GM23338 (cell line): ENCODE measurements around the gene CD2AP. TPM values are rescaled to one million over a fixed set of nuclear protein-coding genes. Genes with fewer than 3 reads are reported as not detected.

Experiments used
- ATAC-seq: fragments of 200-7000 bp; cut with Tn5 transposase; 3 replicates; pipeline ENCODE4 v1.9.1; 2020
- DNase-seq: peaks from one replicate; pipeline ENCODE4 v3.0.0-alpha.2; 2015; ENCODE audit warnings: low spot score
- H2AFZ ChIP-seq: fragments of 200-600 bp; sonication (generic); 2 replicates; pipeline ENCODE4 v1.8.0; 2016; ENCODE audit warnings: antibody characterized with exemption, mild to moderate bottlenecking, moderate library complexity
- H3F3A ChIP-seq: fragments of 200-600 bp; sonication (generic); replicated peaks from 2 replicates; pipeline ENCODE4 v1.8.0; 2017; ENCODE audit warnings: antibody characterized with exemption, mixed run types, low read depth
- H3K27ac ChIP-seq: fragments of 200-600 bp; sonication (generic); 2 replicates; pipeline ENCODE4 v1.6.1; 2016; ENCODE audit warnings: low read depth
- H3K27me3 ChIP-seq: fragments of 200-600 bp; sonication (generic); 2 replicates; pipeline ENCODE4 v1.8.0; 2016; ENCODE audit warnings: mild to moderate bottlenecking, mixed run types, moderate library complexity; ENCODE audit not compliant: insufficient read depth
- H3K36me3 ChIP-seq: fragments of 200-600 bp; sonication (generic); 2 replicates; pipeline ENCODE4 v1.8.0; 2016; ENCODE audit warnings: mild to moderate bottlenecking; ENCODE audit not compliant: insufficient read depth
- H3K4me1 ChIP-seq: fragments of 200-600 bp; sonication (generic); 2 replicates; pipeline ENCODE4 v1.8.0; 2016; ENCODE audit warnings: mild to moderate bottlenecking, moderate library complexity; ENCODE audit not compliant: insufficient read depth
- H3K4me2 ChIP-seq: fragments of 200-600 bp; sonication (generic); 2 replicates; pipeline ENCODE4 v1.7.1; 2017; ENCODE audit warnings: mixed run types
- H3K4me3 ChIP-seq: fragments of 200-600 bp; sonication (generic); 2 replicates; pipeline ENCODE4 v1.6.1; 2016; ENCODE audit warnings: mixed run types
- H3K79me2 ChIP-seq: fragments of 200-600 bp; sonication (generic); replicated peaks from 2 replicates; pipeline ENCODE4 v1.8.0; 2017; ENCODE audit warnings: mild to moderate bottlenecking; ENCODE audit not compliant: insufficient read depth
- H3K9me2 ChIP-seq: fragments of 200-600 bp; sonication (generic); 2 replicates; pipeline ENCODE4 v1.8.0; 2017; ENCODE audit not compliant: insufficient read depth
- H4K20me1 ChIP-seq: fragments of 200-600 bp; sonication (generic); replicated peaks from 2 replicates; pipeline ENCODE4 v1.8.0; 2017; ENCODE audit warnings: mild to moderate bottlenecking; ENCODE audit not compliant: insufficient read depth
- H3K27ac Mint-ChIP-seq: 2 replicates; pipeline ENCODE4 v1.8.0; 2020; ENCODE audit warnings: inconsistent platforms, mild to moderate bottlenecking, moderate library complexity, mixed read lengths
- H3K27me3 Mint-ChIP-seq: 3 replicates; pipeline ENCODE4 v1.8.0; 2022; ENCODE audit warnings: low read depth, mild to moderate bottlenecking, moderate library complexity, mixed read lengths, inconsistent platforms; ENCODE audit not compliant: insufficient read depth, poor library complexity
- H3K36me3 Mint-ChIP-seq: 3 replicates; pipeline ENCODE4 v1.8.0; 2021; ENCODE audit warnings: low read depth, mild to moderate bottlenecking, inconsistent platforms, moderate library complexity, mixed read lengths
- H3K4me1 Mint-ChIP-seq: 3 replicates; pipeline ENCODE4 v1.8.0; 2020; ENCODE audit warnings: mild to moderate bottlenecking, inconsistent platforms, mixed read lengths
- H3K4me3 Mint-ChIP-seq: 3 replicates; pipeline ENCODE4 v1.8.0; 2021; ENCODE audit warnings: moderate library complexity, mild to moderate bottlenecking, inconsistent platforms, mixed read lengths
- H3K9me3 Mint-ChIP-seq: 3 replicates; pipeline ENCODE4 v1.8.0; 2020; ENCODE audit warnings: moderate library complexity, mild to moderate bottlenecking, inconsistent platforms, mixed read lengths
- EZH2 ChIP-seq: fragments of 200-600 bp; sonication (generic); IDR thresholded peaks from one replicate; pipeline ENCODE4 v1.8.0; 2017; ENCODE audit warnings: antibody characterized with exemption, mild to moderate bottlenecking, low read depth; ENCODE audit not compliant: unreplicated experiment
- JUNB ChIP-seq: IDR thresholded peaks from one replicate; pipeline ENCODE4 v1.6.1; 2016; ENCODE audit warnings: antibody characterized with exemption; ENCODE audit not compliant: unreplicated experiment
- NANOG ChIP-seq: IDR thresholded peaks from 2 replicates; pipeline ENCODE4 v1.6.1; 2016; ENCODE audit warnings: antibody characterized with exemption, borderline replicate concordance
- POLR2AphosphoS5 ChIP-seq: IDR thresholded peaks from 2 replicates; pipeline ENCODE4 v1.6.1; 2016; ENCODE audit warnings: antibody characterized with exemption, low read depth
- STAT1 ChIP-seq: IDR thresholded peaks from one replicate; pipeline ENCODE4 v1.6.1; 2016; ENCODE audit warnings: antibody characterized with exemption; ENCODE audit not compliant: unreplicated experiment
- ZNF331 ChIP-seq: fragments of 250-450 bp; sonication (Bioruptor Pico); IDR thresholded peaks from 2 replicates; pipeline ENCODE4 v1.5.0; 2020; ENCODE audit warnings: low read depth, mild to moderate bottlenecking, moderate library complexity
- ZNF462 ChIP-seq: fragments of 250-450 bp; sonication (Bioruptor Pico); IDR thresholded peaks from 2 replicates; pipeline ENCODE4 v1.5.0; 2020; ENCODE audit warnings: mild to moderate bottlenecking, moderate library complexity
- polyA plus RNA-seq: library from polyadenylated mRNA; unstranded; fragments of >200 nt; fragmentation: Nextera tagmentation; extraction: Ambion mirVana; gene quantifications from 2 replicates; pipeline ENCODE4 v1.2.1, GENCODE V29; 2016
- total RNA-seq: library from RNA; depleted of rRNA; stranded (reverse); fragments of >200 nt; shearing (Covaris generic); gene quantifications from 2 replicates; pipeline ENCODE4 v1.2.3, GENCODE V29; 2014
- TF ChIP-seq, protein P1 (sequence below): IDR thresholded peaks from one replicate; pipeline ENCODE4 v1.6.1; 2018; ENCODE audit warnings: antibody characterized with exemption; ENCODE audit not compliant: unreplicated experiment

Gene CD2AP
- total and polyA plus RNA-seq, 2 experiments from 2014 or later = 38.0 to 93.2 TPM

- peaks cover 6% of the 10 kb centered on the region; the same call in 1 of the 3 replicates for H3K36me3 Mint-ChIP-seq
- no peak overlapping the region for H3K27ac ChIP-seq
- no peaks in the 10 kb centered on the region for H3K27me3 ChIP-seq
- H3K4me1 Mint-ChIP-seq = peaks cover 50% of the 10 kb centered on the region
- H3K27ac Mint-ChIP-seq = no peak overlapping the region
- peaks cover 53% of the 10 kb centered on the region for H3K4me1 ChIP-seq
- H2AFZ ChIP-seq = no peak overlapping the region
- peaks cover 4% of the 10 kb centered on the region for H3K27me3 Mint-ChIP-seq
- no peaks in the 10 kb centered on the region for H3K36me3 ChIP-seq
- H3K4me2 ChIP-seq = no peak overlapping the region
- DNase-seq (no peak), ATAC-seq (no peak)
- H3K4me3 Mint-ChIP-seq = no peak overlapping the region
- no peaks in the 10 kb centered on the region for H3K9me2 ChIP-seq
- H3K9me3 Mint-ChIP-seq = no peaks in the 10 kb centered on the region
- H4K20me1 ChIP-seq = peaks cover 29% of the 10 kb centered on the region
- H3K4me3 ChIP-seq = no peak overlapping the region
- H3F3A ChIP-seq = no peaks in the 10 kb centered on the region
- peaks cover 100% of the 10 kb centered on the region for H3K79me2 ChIP-seq
- TF ChIP-seq STAT1 (no peak), EZH2 (no peak), JUNB (no peak), POLR2AphosphoS5 (no peak), NANOG (no peak), ZNF462 (CRISPR knock-in tag) (no peak), ZNF331 (CRISPR knock-in tag) (no peak)
- TF ChIP-seq, protein P1, sequence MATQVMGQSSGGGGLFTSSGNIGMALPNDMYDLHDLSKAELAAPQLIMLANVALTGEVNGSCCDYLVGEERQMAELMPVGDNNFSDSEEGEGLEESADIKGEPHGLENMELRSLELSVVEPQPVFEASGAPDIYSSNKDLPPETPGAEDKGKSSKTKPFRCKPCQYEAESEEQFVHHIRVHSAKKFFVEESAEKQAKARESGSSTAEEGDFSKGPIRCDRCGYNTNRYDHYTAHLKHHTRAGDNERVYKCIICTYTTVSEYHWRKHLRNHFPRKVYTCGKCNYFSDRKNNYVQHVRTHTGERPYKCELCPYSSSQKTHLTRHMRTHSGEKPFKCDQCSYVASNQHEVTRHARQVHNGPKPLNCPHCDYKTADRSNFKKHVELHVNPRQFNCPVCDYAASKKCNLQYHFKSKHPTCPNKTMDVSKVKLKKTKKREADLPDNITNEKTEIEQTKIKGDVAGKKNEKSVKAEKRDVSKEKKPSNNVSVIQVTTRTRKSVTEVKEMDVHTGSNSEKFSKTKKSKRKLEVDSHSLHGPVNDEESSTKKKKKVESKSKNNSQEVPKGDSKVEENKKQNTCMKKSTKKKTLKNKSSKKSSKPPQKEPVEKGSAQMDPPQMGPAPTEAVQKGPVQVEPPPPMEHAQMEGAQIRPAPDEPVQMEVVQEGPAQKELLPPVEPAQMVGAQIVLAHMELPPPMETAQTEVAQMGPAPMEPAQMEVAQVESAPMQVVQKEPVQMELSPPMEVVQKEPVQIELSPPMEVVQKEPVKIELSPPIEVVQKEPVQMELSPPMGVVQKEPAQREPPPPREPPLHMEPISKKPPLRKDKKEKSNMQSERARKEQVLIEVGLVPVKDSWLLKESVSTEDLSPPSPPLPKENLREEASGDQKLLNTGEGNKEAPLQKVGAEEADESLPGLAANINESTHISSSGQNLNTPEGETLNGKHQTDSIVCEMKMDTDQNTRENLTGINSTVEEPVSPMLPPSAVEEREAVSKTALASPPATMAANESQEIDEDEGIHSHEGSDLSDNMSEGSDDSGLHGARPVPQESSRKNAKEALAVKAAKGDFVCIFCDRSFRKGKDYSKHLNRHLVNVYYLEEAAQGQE = no peak
Measured at GRCh38 chr6:47492355-47492754, 14.8 kb downstream of the CD2AP start.
